KMS-11 (cell line): ENCODE measurements around the gene OBSL1.

Experiments
- H2AFZ ChIP-seq: fragments of 200-600 bp; sonication (generic); 2 replicates; pipeline ENCODE4 v1.6.1; 2016; ENCODE audit warnings: antibody characterized with exemption, mixed run types, low read depth
- H3K27ac ChIP-seq: fragments of 200-600 bp; sonication (generic); 2 replicates; pipeline ENCODE4 v1.6.1; 2016; ENCODE audit warnings: mild to moderate bottlenecking, mixed run types
- H3K27me3 ChIP-seq: fragments of 200-600 bp; sonication (generic); 2 replicates; pipeline ENCODE4 v1.6.1; 2017; ENCODE audit warnings: mild to moderate bottlenecking, low read depth, mixed run types, moderate library complexity; ENCODE audit not compliant: insufficient read depth
- H3K36me3 ChIP-seq: fragments of 200-600 bp; sonication (generic); 2 replicates; pipeline ENCODE4 v1.6.1; 2017; ENCODE audit warnings: mild to moderate bottlenecking, mixed run types; ENCODE audit not compliant: insufficient read depth
- H3K4me1 ChIP-seq: fragments of 200-600 bp; sonication (generic); 2 replicates; pipeline ENCODE4 v1.6.1; 2016; ENCODE audit warnings: mild to moderate bottlenecking, low read depth, mixed run types; ENCODE audit not compliant: poor library complexity, severe bottlenecking
- H3K4me2 ChIP-seq: fragments of 200-600 bp; sonication (generic); 2 replicates; pipeline ENCODE4 v1.7.0; 2016; ENCODE audit warnings: mild to moderate bottlenecking, mixed run types
- H3K4me3 ChIP-seq: fragments of 200-600 bp; sonication (generic); IDR thresholded peaks from 2 replicates; pipeline ENCODE4 v1.6.1; 2017; ENCODE audit warnings: low read depth, low read length, mixed read lengths; ENCODE audit not compliant: insufficient read depth
- H3K79me2 ChIP-seq: fragments of 200-600 bp; sonication (generic); 2 replicates; pipeline ENCODE4 v1.6.1; 2016; ENCODE audit warnings: low read depth, mixed run types; ENCODE audit not compliant: insufficient read depth
- H3K9ac ChIP-seq: fragments of 200-600 bp; sonication (generic); 2 replicates; pipeline ENCODE4 v1.6.1; 2016; ENCODE audit warnings: mild to moderate bottlenecking, mixed run types
- H4K20me1 ChIP-seq: fragments of 200-600 bp; sonication (generic); 2 replicates; pipeline ENCODE4 v1.6.1; 2016; ENCODE audit warnings: mild to moderate bottlenecking, mixed run types; ENCODE audit not compliant: insufficient read depth
- CTCF ChIP-seq: fragments of 200-600 bp; sonication (generic); conservative IDR thresholded peaks from 2 replicates; pipeline ENCODE4 v1.6.1; 2017; ENCODE audit warnings: low read depth, mild to moderate bottlenecking, antibody characterized with exemption, low read length, moderate library complexity, mixed read lengths

Gene OBSL1

GRCh38 chr2:219526320-219527075 is 44.8 kb downstream of the OBSL1 start:
- no peak overlapping the region for H3K27ac ChIP-seq
- H3K9ac ChIP-seq = no peak overlapping the region
- no peaks in the 10 kb centered on the region for H3K36me3 ChIP-seq
- no peaks in the 10 kb centered on the region for H3K79me2 ChIP-seq
- H4K20me1 ChIP-seq = no peaks in the 10 kb centered on the region
- peaks cover 8% of the 10 kb centered on the region for H3K4me1 ChIP-seq
- H2AFZ ChIP-seq = no peak overlapping the region
- H3K4me2 ChIP-seq = no peak overlapping the region
- TF ChIP-seq CTCF = no peak
- no peak overlapping the region for H3K4me3 ChIP-seq
- H3K27me3 ChIP-seq = peaks cover 86% of the 10 kb centered on the region

DNA sequence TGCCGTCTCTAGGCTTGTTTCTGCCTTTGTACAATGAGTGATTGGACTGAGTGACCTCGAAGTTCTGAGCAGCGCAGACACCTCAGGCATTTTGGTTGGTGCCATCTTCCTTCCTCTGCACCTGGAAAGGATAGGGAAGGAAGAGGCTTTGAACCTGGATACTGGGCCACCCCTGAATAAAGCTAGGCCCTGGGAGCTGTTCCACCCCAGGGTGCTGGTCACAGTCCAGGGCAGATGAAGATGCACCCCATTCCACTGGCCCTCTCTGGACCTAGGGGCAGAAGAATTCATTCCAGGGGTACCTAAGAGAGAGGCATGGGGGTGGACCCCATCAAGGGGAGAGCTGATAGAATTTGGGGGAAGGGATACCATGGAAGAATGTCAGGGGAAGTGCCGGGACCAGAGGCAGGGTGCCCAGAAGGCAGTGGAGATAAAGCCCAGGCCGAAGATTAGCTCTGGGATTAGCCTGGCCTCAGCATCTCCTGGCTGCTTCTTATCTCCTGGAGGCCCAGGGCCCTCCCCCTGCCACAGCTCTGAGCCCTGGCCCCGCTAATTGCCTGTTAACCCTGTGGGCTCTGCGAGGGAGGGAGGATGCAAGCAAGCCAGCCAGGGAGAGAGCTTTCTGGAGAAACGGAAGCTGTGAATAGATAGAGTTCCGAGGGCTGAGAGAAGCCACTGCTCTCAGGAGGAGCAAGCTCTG is 45.7 kb downstream of the OBSL1 start:
- Histone ChIP-seq H2AFZ (no peak overlapping the region), H3K36me3 (no peaks in the 10 kb centered on the region), H3K4me3 (no peak overlapping the region), H3K9ac (no peak overlapping the region), H3K4me1 (peaks cover 8% of the 10 kb centered on the region), H4K20me1 (no peaks in the 10 kb centered on the region), H3K27ac (no peak overlapping the region), H3K4me2 (no peak overlapping the region), H3K79me2 (no peaks in the 10 kb centered on the region), H3K27me3 (peaks cover 92% of the 10 kb centered on the region)
- no peak for TF ChIP-seq CTCF

GRCh38 chr2:219524817-219525216 is 46.5 kb downstream of the OBSL1 start:
- no peak overlapping the region for H3K27ac ChIP-seq

GRCh38 chr2:219523031-219523671 is 48.2 kb downstream of the OBSL1 start:
- no peak overlapping the region for H2AFZ ChIP-seq
- H3K4me2 ChIP-seq = no peak overlapping the region
- H3K27ac ChIP-seq = no peak overlapping the region
- no peaks in the 10 kb centered on the region for H3K79me2 ChIP-seq
- H4K20me1 ChIP-seq = no peaks in the 10 kb centered on the region
- H3K4me1 ChIP-seq = peaks cover 6% of the 10 kb centered on the region
- no peak overlapping the region for H3K9ac ChIP-seq
- no peaks in the 10 kb centered on the region for H3K36me3 ChIP-seq
- no peak for TF ChIP-seq CTCF
- no peak overlapping the region for H3K4me3 ChIP-seq
- peaks cover 94% of the 10 kb centered on the region for H3K27me3 ChIP-seq

More at GRCh38 chr2:219524817-219525216, 46.5 kb downstream of the OBSL1 start:
- Histone ChIP-seq H3K36me3 (no peaks in the 10 kb centered on the region), H3K9ac (no peak overlapping the region), H3K27me3 (peaks cover 95% of the 10 kb centered on the region), H3K4me3 (no peak overlapping the region), H3K4me2 (no peak overlapping the region), H2AFZ (no peak overlapping the region), H3K4me1 (peaks cover 8% of the 10 kb centered on the region), H3K79me2 (no peaks in the 10 kb centered on the region), H4K20me1 (no peaks in the 10 kb centered on the region)
- no peak for TF ChIP-seq CTCF
